GM12875 (cell line): ENCODE data around the gene TNNC1.

Experiments
- H3K4me3 ChIP-seq: one replicate; pipeline ENCODE4 v1.5.1; 2011; ENCODE audit warnings: low read depth, low read length, control low read depth
- TF ChIP-seq, protein P1 (sequence below): IDR thresholded peaks from 2 replicates; pipeline ENCODE4 v1.5.1; 2011; ENCODE audit warnings: low read depth, mild to moderate bottlenecking, control low read depth, inconsistent platforms, low read length, moderate library complexity, borderline replicate concordance; ENCODE audit not compliant: insufficient read depth

TNNC1 gene

DNA sequence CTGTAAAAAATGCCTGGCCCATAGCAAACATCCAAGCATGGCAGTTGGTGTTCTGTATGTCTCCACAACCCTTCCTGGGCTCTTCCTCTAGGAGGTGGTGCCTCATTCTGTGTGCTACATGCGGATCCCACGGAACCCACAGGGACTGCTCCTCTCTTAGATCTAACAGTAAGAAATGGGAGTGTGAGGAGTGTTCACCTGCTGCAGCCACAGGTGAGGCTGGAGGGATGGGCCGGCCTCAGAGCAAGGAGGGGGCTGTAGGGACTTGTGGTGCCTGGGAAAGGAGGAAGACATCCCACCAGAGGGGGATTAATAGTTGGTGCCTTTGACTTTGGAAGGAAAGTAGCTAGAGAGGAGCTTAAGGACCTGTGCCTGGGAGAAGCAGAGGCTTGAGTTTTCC lies 31.2 kb downstream of the TNNC1 start:
- TF ChIP-seq, protein P1, sequence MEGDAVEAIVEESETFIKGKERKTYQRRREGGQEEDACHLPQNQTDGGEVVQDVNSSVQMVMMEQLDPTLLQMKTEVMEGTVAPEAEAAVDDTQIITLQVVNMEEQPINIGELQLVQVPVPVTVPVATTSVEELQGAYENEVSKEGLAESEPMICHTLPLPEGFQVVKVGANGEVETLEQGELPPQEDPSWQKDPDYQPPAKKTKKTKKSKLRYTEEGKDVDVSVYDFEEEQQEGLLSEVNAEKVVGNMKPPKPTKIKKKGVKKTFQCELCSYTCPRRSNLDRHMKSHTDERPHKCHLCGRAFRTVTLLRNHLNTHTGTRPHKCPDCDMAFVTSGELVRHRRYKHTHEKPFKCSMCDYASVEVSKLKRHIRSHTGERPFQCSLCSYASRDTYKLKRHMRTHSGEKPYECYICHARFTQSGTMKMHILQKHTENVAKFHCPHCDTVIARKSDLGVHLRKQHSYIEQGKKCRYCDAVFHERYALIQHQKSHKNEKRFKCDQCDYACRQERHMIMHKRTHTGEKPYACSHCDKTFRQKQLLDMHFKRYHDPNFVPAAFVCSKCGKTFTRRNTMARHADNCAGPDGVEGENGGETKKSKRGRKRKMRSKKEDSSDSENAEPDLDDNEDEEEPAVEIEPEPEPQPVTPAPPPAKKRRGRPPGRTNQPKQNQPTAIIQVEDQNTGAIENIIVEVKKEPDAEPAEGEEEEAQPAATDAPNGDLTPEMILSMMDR = no peak
- no peak overlapping the region for H3K4me3 ChIP-seq

DNA sequence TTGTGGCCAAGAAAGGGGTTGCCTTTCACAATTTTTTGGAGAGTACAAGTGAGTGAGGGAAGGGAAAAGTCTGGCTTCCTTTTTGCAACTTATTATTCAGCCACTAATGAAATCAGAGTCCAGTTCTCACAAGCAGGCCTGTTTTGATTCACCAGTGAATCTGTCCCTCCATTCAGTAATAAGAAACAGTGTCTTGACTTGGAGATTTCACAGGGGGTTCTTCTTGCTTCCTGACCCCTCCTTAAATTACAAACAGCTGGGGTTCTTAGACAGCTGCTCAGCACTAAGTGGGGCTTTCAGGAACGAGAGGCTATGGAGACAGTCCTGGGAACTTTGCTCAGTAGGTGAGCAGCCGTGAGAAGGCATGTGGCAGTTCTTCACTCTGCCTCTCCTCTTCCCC lies 33.5 kb downstream of the TNNC1 start:
- TF ChIP-seq, protein P1 = no peak
- no peak overlapping the region for H3K4me3 ChIP-seq

DNA sequence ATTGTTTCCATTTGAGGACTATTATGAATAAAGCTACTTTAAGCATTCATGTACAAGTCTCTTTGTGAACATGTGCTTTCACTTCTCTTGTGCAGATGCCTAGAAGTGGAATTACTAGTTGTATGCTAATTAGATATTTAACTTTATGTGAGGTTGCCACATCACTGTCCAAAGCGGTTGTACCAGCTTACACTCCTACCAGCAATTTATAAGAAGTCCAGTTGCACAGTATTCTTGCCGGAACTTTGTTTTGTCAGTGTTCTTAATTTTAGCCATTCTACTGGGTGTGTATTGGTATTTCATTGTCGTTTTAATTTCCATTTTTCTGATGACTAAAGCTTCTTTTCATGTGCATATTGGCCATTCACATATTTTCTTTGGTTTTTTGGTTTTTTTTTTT lies 38.0 kb downstream of the TNNC1 start:
- no peak overlapping the region for H3K4me3 ChIP-seq
- TF ChIP-seq, protein P1 = no peak

DNA sequence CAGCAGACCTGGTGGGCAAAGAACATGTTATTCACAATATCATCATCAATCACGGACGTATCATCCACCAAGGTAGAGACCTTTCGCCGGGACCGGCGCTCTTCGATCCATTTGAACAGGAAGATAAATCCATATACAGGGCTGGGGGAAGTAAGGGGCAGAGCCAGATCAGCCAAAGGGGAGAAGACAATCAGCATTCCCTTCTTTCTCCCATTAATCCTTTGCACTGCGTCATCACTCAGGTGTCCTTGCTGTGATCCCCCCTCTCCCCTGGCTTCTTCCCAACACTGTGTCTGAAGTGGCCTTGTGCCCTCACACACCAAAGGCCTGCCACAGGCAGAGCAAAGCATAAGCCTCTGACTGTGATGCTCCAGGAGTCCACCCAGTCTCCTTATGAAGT lies 45.4 kb downstream of the TNNC1 start:
- no peak overlapping the region for H3K4me3 ChIP-seq
- TF ChIP-seq, protein P1 = no peak

DNA sequence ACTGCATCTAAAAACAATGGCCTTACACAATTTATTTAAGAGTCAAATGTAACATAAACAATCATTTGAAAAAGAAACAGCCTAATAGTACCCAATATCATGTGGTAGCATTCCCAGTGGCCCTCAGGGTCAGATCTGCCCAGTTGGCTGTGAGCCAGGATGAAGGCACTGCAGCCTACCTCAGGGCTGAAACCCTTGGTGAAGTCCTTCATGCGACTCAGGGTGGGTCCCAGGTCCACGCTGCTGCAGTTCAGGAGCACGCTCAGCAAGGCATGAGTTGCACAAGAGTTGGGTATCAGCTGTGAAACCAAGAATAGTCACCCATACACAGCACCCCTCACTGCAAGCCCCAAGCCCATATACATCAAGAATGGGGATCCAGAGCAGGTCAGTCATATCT lies 46.1 kb downstream of the TNNC1 start:
- TF ChIP-seq, protein P1 = no peak
- H3K4me3 ChIP-seq = no peak overlapping the region

DNA sequence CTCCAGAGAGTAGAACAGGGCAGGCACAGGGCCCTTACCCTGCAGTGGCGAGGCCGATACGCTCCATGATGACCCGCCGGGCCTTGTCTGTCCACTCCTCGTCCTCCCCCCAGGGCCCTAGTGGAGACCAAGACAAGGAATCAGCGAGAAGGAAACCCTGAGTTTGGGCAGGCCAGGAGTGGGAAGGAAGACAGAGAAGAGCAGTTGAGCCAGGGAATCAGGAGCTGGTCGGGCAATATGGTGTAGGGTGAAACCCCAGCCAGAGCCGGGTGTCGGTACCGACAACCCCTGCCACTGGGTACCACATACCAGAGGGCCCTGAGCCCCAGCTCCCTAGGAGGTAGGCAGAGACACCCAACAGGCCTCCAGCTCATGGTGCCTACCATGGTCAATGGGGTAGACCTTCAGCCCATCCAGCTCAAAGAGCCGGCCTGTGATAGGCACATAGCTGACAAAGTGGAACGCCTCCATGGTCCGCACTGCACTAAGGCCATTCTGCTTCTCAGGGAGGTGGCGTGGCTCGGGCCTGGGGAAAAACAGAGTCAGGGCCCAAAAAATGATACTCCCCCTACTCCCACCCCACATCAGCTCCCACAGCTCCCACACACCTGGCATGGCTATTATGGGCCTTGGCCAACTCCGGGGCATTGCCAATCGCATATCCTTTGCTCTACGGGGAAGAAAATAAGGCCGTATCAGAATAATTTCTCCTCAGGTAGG lies 46.9 kb downstream of the TNNC1 start:
- TF ChIP-seq, protein P1 = no peak
- H3K4me3 ChIP-seq = no peak overlapping the region

DNA sequence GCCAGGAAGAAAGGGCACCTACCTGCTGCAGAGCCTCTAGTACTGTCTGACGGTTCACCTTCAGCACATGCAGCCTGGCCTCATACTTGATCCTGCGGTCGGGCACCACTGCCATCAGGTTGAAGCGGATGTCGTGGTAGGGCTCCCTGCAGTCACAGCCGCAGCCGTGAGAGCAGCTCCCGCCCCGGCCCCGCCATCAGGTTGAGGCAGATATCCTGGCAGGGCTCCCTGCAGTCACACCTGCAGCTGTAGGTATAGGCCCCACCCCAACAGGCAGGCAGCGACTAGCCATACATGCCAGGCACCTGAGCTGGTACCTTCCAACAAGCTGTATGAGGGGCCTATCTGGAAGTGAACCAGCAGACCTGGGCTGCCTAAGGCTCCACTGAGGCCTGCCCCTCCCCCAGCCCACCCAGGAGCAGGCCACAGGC lies 47.6 kb downstream of the TNNC1 start:
- TF ChIP-seq, protein P1 = no peak
- H3K4me3 ChIP-seq = no peak overlapping the region
